Endodermal cell (in vitro differentiated cells): ENCODE measurements around the gene ATXN7. TPM values are rescaled to one million over a fixed set of nuclear protein-coding genes. Genes with fewer than 3 reads are reported as not detected.
A peak's percentile ranks its signal among the peaks of the same experiment; 100 is the strongest.

Source experiments
- DNase-seq: peaks from one replicate; pipeline ENCODE4 v3.0.0-alpha.2; 2017
- H3K27ac ChIP-seq: 2 replicates; pipeline ENCODE4 v1.5.1; 2013; ENCODE audit warnings: mild to moderate bottlenecking, low read depth, low read length, moderate library complexity
- H3K27me3 ChIP-seq: 2 replicates; pipeline ENCODE4 v1.6.1; 2013; ENCODE audit warnings: mild to moderate bottlenecking, low read length, moderate library complexity; ENCODE audit not compliant: insufficient read depth, control insufficient read depth, poor library complexity, severe bottlenecking
- H3K36me3 ChIP-seq: 2 replicates; pipeline ENCODE4 v1.7.0; 2013; ENCODE audit warnings: mild to moderate bottlenecking, low read length, moderate library complexity; ENCODE audit not compliant: control insufficient read depth, insufficient read depth
- H3K4me1 ChIP-seq: one replicate; pipeline ENCODE4 v1.7.0; 2013; ENCODE audit warnings: low read length; ENCODE audit not compliant: control insufficient read depth, insufficient read depth
- H3K4me3 ChIP-seq: 2 replicates; pipeline ENCODE4 v1.5.1; 2013; ENCODE audit warnings: mild to moderate bottlenecking, low read length, moderate library complexity
- H3K9ac ChIP-seq: 2 replicates; pipeline ENCODE4 v1.6.1; 2013; ENCODE audit warnings: mild to moderate bottlenecking, low read length, moderate library complexity; ENCODE audit not compliant: poor library complexity, severe bottlenecking; ENCODE audit errors: extremely low read depth
- H3K9me3 ChIP-seq: 2 replicates; pipeline ENCODE4 v1.6.1; 2013; ENCODE audit warnings: mild to moderate bottlenecking, low read length, moderate library complexity; ENCODE audit not compliant: control insufficient read depth
- H3K27ac Mint-ChIP-seq: 2 replicates; pipeline ENCODE4 v1.8.0; 2020; ENCODE audit warnings: mixed read lengths
- H3K27me3 Mint-ChIP-seq: 2 replicates; pipeline ENCODE4 v1.8.0; 2021; ENCODE audit warnings: mild to moderate bottlenecking, mixed read lengths; ENCODE audit not compliant: insufficient read depth
- H3K36me3 Mint-ChIP-seq: 2 replicates; pipeline ENCODE4 v1.8.0; 2020; ENCODE audit warnings: low read depth, mixed read lengths
- H3K4me1 Mint-ChIP-seq: 2 replicates; pipeline ENCODE4 v1.8.0; 2020; ENCODE audit warnings: mixed read lengths
- H3K4me3 Mint-ChIP-seq: 2 replicates; pipeline ENCODE4 v1.8.0; 2020; ENCODE audit warnings: mild to moderate bottlenecking, moderate library complexity, mixed read lengths
- H3K9me3 Mint-ChIP-seq: 2 replicates; pipeline ENCODE4 v1.8.0; 2020; ENCODE audit warnings: mild to moderate bottlenecking, mixed read lengths
- WGBS, 2 experiments: methylation state at CpG; one replicate each; pipeline versions ENCODE4 v1.1.5 to v1.1.7; 2013; ENCODE audit warnings: missing lambda C conversion rate in 2 of 2, mixed read lengths in 1 of 2; ENCODE audit not compliant: insufficient coverage in 1 of 2, insufficient read length in 1 of 2; 5-methylcytosine and 5-hydroxymethylcytosine counted together
- total RNA-seq, 2 donors: library from RNA; stranded (reverse); fragmentation: NEBNext Ultra II Directional in 1 of 2; extraction: Animal tissue kit (Norgen Biotek cat#: 25700) in 1 of 2; gene quantifications; 2 replicates in 1 of 2; 3 replicates in 1 of 2; pipeline ENCODE4 v1.2.1, GENCODE V29; 2021
- TF ChIP-seq, protein P1 (sequence below): fragments of 200-600 bp; sonication (generic); conservative IDR thresholded peaks from 2 replicates; pipeline ENCODE4 v1.5.0; 2021; ENCODE audit warnings: antibody characterized with exemption, mild to moderate bottlenecking

Gene ATXN7
- total RNA-seq, 2 donors from 2014 or later: 28.1 to 28.8 TPM

DNA sequence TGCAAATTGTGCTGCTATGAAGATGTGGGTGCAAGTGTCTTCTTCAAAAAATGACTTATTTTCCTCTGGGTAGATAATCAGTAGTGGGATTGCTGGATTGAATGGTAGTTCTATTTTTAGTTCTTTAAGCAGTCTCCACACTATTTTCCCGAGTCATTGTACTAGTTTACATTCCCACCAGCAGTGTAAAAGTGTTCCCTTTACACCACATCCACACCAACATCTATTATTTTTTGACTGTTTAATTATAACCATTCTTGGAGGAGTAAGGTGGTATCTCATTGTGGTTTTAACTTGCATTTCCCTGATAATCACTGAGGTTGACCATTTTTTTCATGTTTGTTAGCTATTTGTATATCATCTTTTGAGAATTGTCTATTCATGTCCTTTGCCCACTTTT lies 179.3 kb downstream of the ATXN7 start:
- 88% methylated on average over 1 of the region's 1 CpG; no CpG with 5 or more reads in 1 of the 2 experiments for WGBS, 2 experiments
- H3K27me3 Mint-ChIP-seq: peaks cover 5% of the 10 kb centered on the region
- TF ChIP-seq, protein P1, sequence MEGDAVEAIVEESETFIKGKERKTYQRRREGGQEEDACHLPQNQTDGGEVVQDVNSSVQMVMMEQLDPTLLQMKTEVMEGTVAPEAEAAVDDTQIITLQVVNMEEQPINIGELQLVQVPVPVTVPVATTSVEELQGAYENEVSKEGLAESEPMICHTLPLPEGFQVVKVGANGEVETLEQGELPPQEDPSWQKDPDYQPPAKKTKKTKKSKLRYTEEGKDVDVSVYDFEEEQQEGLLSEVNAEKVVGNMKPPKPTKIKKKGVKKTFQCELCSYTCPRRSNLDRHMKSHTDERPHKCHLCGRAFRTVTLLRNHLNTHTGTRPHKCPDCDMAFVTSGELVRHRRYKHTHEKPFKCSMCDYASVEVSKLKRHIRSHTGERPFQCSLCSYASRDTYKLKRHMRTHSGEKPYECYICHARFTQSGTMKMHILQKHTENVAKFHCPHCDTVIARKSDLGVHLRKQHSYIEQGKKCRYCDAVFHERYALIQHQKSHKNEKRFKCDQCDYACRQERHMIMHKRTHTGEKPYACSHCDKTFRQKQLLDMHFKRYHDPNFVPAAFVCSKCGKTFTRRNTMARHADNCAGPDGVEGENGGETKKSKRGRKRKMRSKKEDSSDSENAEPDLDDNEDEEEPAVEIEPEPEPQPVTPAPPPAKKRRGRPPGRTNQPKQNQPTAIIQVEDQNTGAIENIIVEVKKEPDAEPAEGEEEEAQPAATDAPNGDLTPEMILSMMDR: no peak

DNA sequence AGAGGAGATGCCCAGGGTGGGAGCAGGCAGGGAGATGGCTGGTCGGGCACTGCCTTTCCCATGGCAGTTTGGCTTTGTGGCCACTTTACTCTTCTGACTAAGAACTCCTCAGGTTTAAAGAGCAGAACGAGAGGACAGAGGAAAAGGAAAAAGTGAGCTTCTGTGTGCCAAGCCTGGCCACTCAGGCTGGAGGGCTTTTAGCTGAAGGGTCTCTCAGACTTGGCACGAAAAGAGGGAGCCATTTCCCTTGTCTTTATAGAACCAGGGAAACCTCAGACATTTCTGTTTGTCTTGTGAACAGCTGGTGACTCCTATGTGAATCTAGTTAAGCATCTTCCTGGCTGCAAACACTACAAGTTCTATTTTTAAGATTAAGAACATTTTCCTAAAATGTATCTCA lies 182.9 kb downstream of the ATXN7 start:
- Mint-ChIP-seq H3K4me1 (peaks cover 40% of the 10 kb centered on the region), H3K27me3 (peaks cover 3% of the 10 kb centered on the region), H3K36me3 (peaks cover 2% of the 10 kb centered on the region), H3K9me3 (no peaks in the 10 kb centered on the region), H3K4me3 (no peak overlapping the region), H3K27ac (no peak overlapping the region)
- H3K27ac ChIP-seq: no peak overlapping the region
- H3K9me3 ChIP-seq: no peaks in the 10 kb centered on the region
- no peak overlapping the region for H3K4me3 ChIP-seq
- DNase-seq: no peak
- WGBS, 2 experiments: 86 to 94% methylated on average over 3 of the region's 3 CpGs
- TF ChIP-seq, protein P1: no peak
- H3K4me1 ChIP-seq: peaks cover 5% of the 10 kb centered on the region
- H3K36me3 ChIP-seq: no peaks in the 10 kb centered on the region
- no peak overlapping the region for H3K9ac ChIP-seq
- no peaks in the 10 kb centered on the region for H3K27me3 ChIP-seq

More for the DNA sequence above, 179.3 kb downstream of the ATXN7 start:
- no peaks in the 10 kb centered on the region for H3K9me3 ChIP-seq
- no peak overlapping the region for H3K27ac ChIP-seq
- peaks cover 13% of the 10 kb centered on the region for H3K4me1 Mint-ChIP-seq
- peaks cover 2% of the 10 kb centered on the region for H3K4me1 ChIP-seq
- no peak overlapping the region for H3K9ac ChIP-seq
- no peak for DNase-seq
- no peaks in the 10 kb centered on the region for H3K9me3 Mint-ChIP-seq
- no peak overlapping the region for H3K4me3 Mint-ChIP-seq
- no peak overlapping the region for H3K4me3 ChIP-seq
- H3K36me3 Mint-ChIP-seq: peaks cover 2% of the 10 kb centered on the region
- no peaks in the 10 kb centered on the region for H3K36me3 ChIP-seq
- H3K27ac Mint-ChIP-seq: no peak overlapping the region
- H3K27me3 ChIP-seq: no peaks in the 10 kb centered on the region

DNA sequence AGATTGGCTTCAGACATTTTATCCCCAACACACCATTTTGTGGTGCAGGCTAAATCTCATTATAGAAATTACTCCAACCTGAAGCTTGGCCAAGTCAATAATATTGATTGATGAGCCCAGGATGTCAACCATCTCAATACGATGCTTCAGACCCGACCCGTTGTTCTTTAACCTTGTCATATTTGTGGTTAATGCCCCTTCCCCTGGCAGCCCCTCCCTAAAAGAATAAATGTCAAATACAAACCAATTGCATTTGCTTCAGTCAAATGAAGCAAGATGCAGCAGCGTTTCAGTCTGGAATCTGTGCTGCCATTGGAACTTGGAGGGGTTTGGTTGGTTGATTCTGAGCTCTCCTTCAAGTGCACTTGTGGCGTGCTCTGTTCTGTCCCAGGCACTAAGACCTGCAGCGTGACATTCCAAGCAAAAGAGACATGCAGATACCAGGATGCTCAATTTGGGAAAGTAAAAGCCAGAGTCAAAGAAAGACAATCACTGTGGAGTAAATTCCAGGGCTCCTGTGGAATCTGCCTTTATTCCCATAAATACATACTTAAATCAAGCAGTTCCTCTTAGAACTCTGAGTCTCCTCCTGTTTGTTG lies 183.4 kb downstream of the ATXN7 start:
- H3K36me3 ChIP-seq: no peaks in the 10 kb centered on the region
- H3K27me3 ChIP-seq: no peaks in the 10 kb centered on the region
- Mint-ChIP-seq H3K4me1 (peaks cover 44% of the 10 kb centered on the region), H3K4me3 (no peak overlapping the region), H3K27ac (no peak overlapping the region), H3K9me3 (no peaks in the 10 kb centered on the region), H3K36me3 (peaks cover 2% of the 10 kb centered on the region), H3K27me3 (peaks cover 3% of the 10 kb centered on the region)
- H3K4me1 ChIP-seq: peaks cover 5% of the 10 kb centered on the region
- H3K9me3 ChIP-seq: no peaks in the 10 kb centered on the region
- 64 to 76% methylated on average over 5 to 6 of the region's 6 CpGs for whole genome bisulfite sequencing, 2 experiments
- H3K9ac ChIP-seq: no peak overlapping the region
- TF ChIP-seq, protein P1: no peak
- DNase-seq: no peak
- no peak overlapping the region for H3K4me3 ChIP-seq
- peak overlapping the region; percentile 2 for H3K27ac ChIP-seq
